HepG2 (cell line): ENCODE measurements around the gene SLC7A4. TPM values are rescaled to one million over a fixed set of nuclear protein-coding genes. Genes with fewer than 3 reads are reported as not detected.

ENCODE experiments used
- ARID5B ChIP-seq: IDR thresholded peaks from 2 replicates; pipeline ENCODE4 v1.4.0; 2020; ENCODE audit warnings: mild to moderate bottlenecking, missing genetic modification reagents
- FOXP1 ChIP-seq, 2 experiments: fragments of 450-650 bp in 1 of 2; IDR thresholded peaks; 2 replicates each; pipeline ENCODE4 v1.6.1; 2017 to 2018; ENCODE audit warnings: antibody characterized with exemption in 1 of 2
- IKZF4 ChIP-seq: sonication (generic); formaldehyde crosslinking; IDR thresholded peaks from 2 replicates; pipeline ENCODE4 v1.5.1; 2020; ENCODE audit warnings: borderline replicate concordance, mild to moderate bottlenecking, low read depth, missing genetic modification reagents; ENCODE audit errors: not compliant biosample characterization
- IRF9 ChIP-seq: sonication (generic); formaldehyde crosslinking; IDR thresholded peaks from 2 replicates; pipeline ENCODE4 v1.8.0; 2022; ENCODE audit warnings: missing genetic modification reagents, mild to moderate bottlenecking, borderline replicate concordance
- KDM2A ChIP-seq: sonication (generic); formaldehyde crosslinking; IDR thresholded peaks from 2 replicates; pipeline ENCODE4 v1.4.0; 2020; ENCODE audit warnings: low read depth, missing genetic modification reagents, borderline replicate concordance
- MEF2D ChIP-seq: sonication (generic); formaldehyde crosslinking; IDR thresholded peaks from 2 replicates; pipeline ENCODE4 v1.5.1; 2020; ENCODE audit warnings: mild to moderate bottlenecking, missing genetic modification reagents
- NFE2L1 ChIP-seq: sonication (generic); formaldehyde crosslinking; IDR thresholded peaks from 2 replicates; pipeline ENCODE4 v1.4.0; 2020; ENCODE audit warnings: missing genetic modification reagents, mild to moderate bottlenecking, borderline replicate concordance
- NR2C2 ChIP-seq: sonication (generic); formaldehyde crosslinking; IDR thresholded peaks from 2 replicates; pipeline ENCODE4 v1.4.0; 2020; ENCODE audit warnings: missing genetic modification reagents, mild to moderate bottlenecking, moderate library complexity, borderline replicate concordance
- NR2F1 ChIP-seq, 2 experiments: fragments of 450-650 bp in 1 of 2; formaldehyde crosslinking in 1 of 2; IDR thresholded peaks; 2 replicates each; pipeline versions ENCODE4 v1.5.0 to v1.6.1; 2016 to 2020; ENCODE audit warnings: mild to moderate bottlenecking in 1 of 2, missing compliant biosample characterization in 1 of 2, missing genetic modification reagents in 1 of 2, moderate library complexity in 1 of 2
- NRL ChIP-seq: sonication (generic); formaldehyde crosslinking; IDR thresholded peaks from 2 replicates; pipeline ENCODE4 v1.5.0; 2020; ENCODE audit warnings: missing genetic modification reagents, mild to moderate bottlenecking, moderate library complexity, borderline replicate concordance
- PHF5A ChIP-seq: IDR thresholded peaks from one replicate; pipeline ENCODE4 v1.6.1; 2018; ENCODE audit warnings: low read depth, missing genetic modification reagents; ENCODE audit not compliant: unreplicated experiment
- PITX1 ChIP-seq: sonication (generic); formaldehyde crosslinking; IDR thresholded peaks from 2 replicates; pipeline ENCODE4 v1.5.1; 2020; ENCODE audit warnings: mild to moderate bottlenecking, missing genetic modification reagents
- SP4 ChIP-seq: sonication (generic); formaldehyde crosslinking; IDR thresholded peaks from 2 replicates; pipeline ENCODE4 v1.8.1; 2023; ENCODE audit warnings: mild to moderate bottlenecking, missing genetic modification reagents
- TP53 ChIP-seq: sonication (generic); formaldehyde crosslinking; conservative IDR thresholded peaks from 2 replicates; pipeline ENCODE4 v1.4.0; 2020; ENCODE audit warnings: missing genetic modification reagents
- WIZ ChIP-seq: sonication (generic); formaldehyde crosslinking; IDR thresholded peaks from 2 replicates; pipeline ENCODE4 v1.5.1; 2020; ENCODE audit warnings: mild to moderate bottlenecking, missing genetic modification reagents
- ZBTB1 ChIP-seq: sonication (generic); formaldehyde crosslinking; IDR thresholded peaks from 2 replicates; pipeline ENCODE4 v1.4.0; 2020; ENCODE audit warnings: missing genetic modification reagents, borderline replicate concordance
- ZBTB42 ChIP-seq: sonication (generic); formaldehyde crosslinking; IDR thresholded peaks from 2 replicates; pipeline ENCODE4 v1.5.0; 2020; ENCODE audit warnings: mild to moderate bottlenecking, missing genetic modification reagents
- ZNF256 ChIP-seq: sonication (generic); formaldehyde crosslinking; conservative IDR thresholded peaks from 2 replicates; pipeline ENCODE4 v1.4.0; 2020; ENCODE audit warnings: missing genetic modification reagents
- ZNF451 ChIP-seq: sonication (generic); formaldehyde crosslinking; IDR thresholded peaks from 2 replicates; pipeline ENCODE4 v1.5.0; 2020; ENCODE audit warnings: mild to moderate bottlenecking, missing genetic modification reagents
- ZNF550 ChIP-seq: sonication (generic); formaldehyde crosslinking; IDR thresholded peaks from 2 replicates; pipeline ENCODE4 v1.4.0; 2020; ENCODE audit warnings: mild to moderate bottlenecking, missing genetic modification reagents, borderline replicate concordance
- ZNF576 ChIP-seq: sonication (generic); formaldehyde crosslinking; IDR thresholded peaks from 2 replicates; pipeline ENCODE4 v1.4.0; 2020; ENCODE audit warnings: mild to moderate bottlenecking, missing genetic modification reagents
- ZNF597 ChIP-seq: sonication (generic); formaldehyde crosslinking; IDR thresholded peaks from 2 replicates; pipeline ENCODE4 v1.5.0; 2020; ENCODE audit warnings: missing genetic modification reagents
- ZNF639 ChIP-seq: conservative IDR thresholded peaks from 2 replicates; pipeline ENCODE4 v1.6.1; 2018; ENCODE audit warnings: missing genetic modification reagents
- polyA plus RNA-seq, 8 experiments: library from polyadenylated mRNA; depleted of rRNA in 3 of 8; stranded (reverse) in 7 of 8; unstranded in 1 of 8; fragments of >200 nt; fragmentation: Illumina TruSeq in 4 of 8; extraction: Trizol in 4 of 8; gene quantifications; 2 replicates each; pipeline versions ENCODE4 v1.2.1 to v1.2.3, GENCODE V29; 2011 to 2016; ENCODE audit warnings: low read depth in 4 of 8, missing spikeins in 1 of 8, mixed read lengths in 1 of 8; ENCODE audit not compliant: insufficient read depth in 1 of 8
- total RNA-seq, 5 experiments: library from RNA; depleted of rRNA; stranded (reverse); fragments of >200 nt; fragmentation: Illumina TruSeq; extraction: Trizol; gene quantifications; 2 replicates each; pipeline ENCODE4 v1.2.3, GENCODE V29; 2016; ENCODE audit warnings: low read depth in 1 of 5

The SLC7A4 gene
- total and polyA plus RNA-seq, 2 of the 13 experiments (the other 11 are each of a cell fraction or from before 2014, with no cell fraction given) = not detected

GRCh38 chr22:20979940-20980453, 52.4 kb downstream of the SLC7A4 start (continued):
- TF ChIP-seq ARID5B (CRISPR knock-in tag) (peak; percentile 70), WIZ (CRISPR knock-in tag) (no peak), ZNF576 (CRISPR knock-in tag) (0 out of 2 replicates have a peak, but pooled peaks have one; percentile 46), MEF2D (CRISPR knock-in tag) (no peak), KDM2A (CRISPR knock-in tag) (peak; percentile 53; the same call in 1 of the 2 replicates), ZNF597 (CRISPR knock-in tag) (no peak), NR2C2 (CRISPR knock-in tag) (peak; percentile 66), TP53 (CRISPR knock-in tag) (no peak), PHF5A (CRISPR knock-in tag) (no peak), SP4 (CRISPR knock-in tag) (no peak), ZNF451 (CRISPR knock-in tag) (0 out of 2 replicates have a peak, but pooled peaks have one; percentile 38), NFE2L1 (CRISPR knock-in tag) (no peak), NRL (CRISPR knock-in tag) (peak; percentile 55; the same call in 1 of the 2 replicates), NR2F1 (CRISPR knock-in tag; IDR thresholded peaks at IDR 0.05) (peak in 1 of 2 experiments; percentile 74; a peak in 1 of 4 replicates), PITX1 (no peak), ZNF550 (CRISPR knock-in tag) (no peak), ZBTB1 (no peak), IRF9 (no peak), FOXP1 (IDR thresholded peaks at IDR 0.05) (no peak), FOXP1 (CRISPR knock-in tag; IDR thresholded peaks at IDR 0.05) (no peak), IKZF4 (CRISPR knock-in tag) (no peak), ZBTB42 (CRISPR knock-in tag) (no peak), ZNF256 (CRISPR knock-in tag) (no peak), ZNF639 (CRISPR knock-in tag) (no peak)
